Right lobe of liver (tissue), 6 donors: ENCODE measurements around the gene DEPDC5. TPM values are rescaled to one million over a fixed set of nuclear protein-coding genes. Genes with fewer than 3 reads are reported as not detected.

ENCODE experiments used
- ATAC-seq, 4 donors: fragments of 200-7000 bp; cut with Tn5 transposase; one replicate each; pipeline ENCODE4 v1.9.1; 2020; ENCODE audit warnings: mild to moderate bottlenecking in 4 of 4, moderate library complexity in 4 of 4
- DNase-seq, 3 donors: peaks; one replicate each; pipeline ENCODE4 v3.0.0-alpha.2; 2020
- H3K27ac ChIP-seq, 3 donors: fragments of 200-600 bp; one replicate each; pipeline ENCODE4 v1.8.0; 2022
- H3K27me3 ChIP-seq, 2 donors: fragments of 200-600 bp; one replicate each; pipeline ENCODE4 v1.8.0; 2022
- H3K36me3 ChIP-seq, 4 donors: fragments of 200-600 bp; sonication (generic) in 1 of 4; one replicate each; pipeline versions ENCODE4 v1.5.1 to v1.8.0; 2017 to 2022; ENCODE audit warnings: control low read depth in 1 of 4
- H3K4me1 ChIP-seq, 4 donors: fragments of 200-600 bp; sonication (generic) in 1 of 4; one replicate each; pipeline versions ENCODE4 v1.5.1 to v1.8.0; 2017 to 2022; ENCODE audit warnings: control low read depth in 1 of 4
- H3K4me3 ChIP-seq, 3 donors: fragments of 200-600 bp; one replicate each; pipeline ENCODE4 v1.8.0; 2022
- H3K9me3 ChIP-seq, 4 donors: fragments of 200-600 bp; sonication (generic) in 1 of 4; one replicate each; pipeline versions ENCODE4 v1.5.1 to v1.8.0; 2017 to 2022; ENCODE audit warnings: control low read depth in 1 of 4
- CTCF ChIP-seq, 4 donors: fragments of 200-600 bp in 3 of 4; fragments of 450-650 bp in 1 of 4; IDR thresholded peaks; one replicate each; pipeline versions ENCODE4 v1.5.1 to v1.8.0; 2016 to 2022; ENCODE audit warnings: antibody characterized with exemption in 4 of 4, mild to moderate bottlenecking in 2 of 4
- POLR2A ChIP-seq: fragments of 450-650 bp; IDR thresholded peaks from one replicate; pipeline ENCODE4 v1.6.1; 2017; ENCODE audit warnings: antibody characterized with exemption, mild to moderate bottlenecking
- WGBS: methylation state at CpG from one replicate; pipeline ENCODE4 v1.1.6; 2018; ENCODE audit warnings: low coverage, low lambda C conversion rate; ENCODE audit not compliant: insufficient coverage; ENCODE audit errors: missing lambda C conversion rate; 5-methylcytosine and 5-hydroxymethylcytosine counted together
- intact Hi-C, 2 donors: fragments of 100-400 bp; cut with DNase I; formaldehyde crosslinking; loops; one replicate each; pipeline versions ENCODE4 v1.11.2 to v1.14.1; 2022
- total RNA-seq, 6 experiments: library from RNA; depleted of rRNA in 2 of 6; stranded (reverse); fragments of >200 nt in 2 of 6; fragmentation: NEBNext Ultra II Directional in 3 of 6; extraction: Animal tissue kit (Norgen Biotek cat#: 25700) in 3 of 6; gene quantifications; one replicate each; pipeline versions ENCODE4 v1.1.0 to v1.2.4, GENCODE V29; 2016 to 2023
- donor health status: DM: no; HTN: yes; CAD: no.
- donor health status: DM: no; HTN: no; CAD: no.
- donor health status: DM: no; HTN: no; CAD: no.
- donor health status: DM: no; HTN: yes; CAD: no.
- donor health status: DM: no; HTN: yes; CAD: no.

DEPDC5 gene
- total RNA-seq, 6 experiments from 2014 or later, result 9.1 to 22.9 (median 14.6) TPM

GRCh38 chr22:31857247-31857646 is 103.4 kb downstream of the DEPDC5 start:
- no peak overlapping the region for H3K27ac ChIP-seq
- DNase-seq (no peak), ATAC-seq (no peak)
- no peak for TF ChIP-seq CTCF (IDR thresholded peaks at IDR 0.05)
- no peak overlapping the region for H3K4me3 ChIP-seq
- peaks cover 0 to 26% (median 4%) of the 10 kb centered on the region in 4 donors for H3K36me3 ChIP-seq
- no peaks in the 10 kb centered on the region for H3K27me3 ChIP-seq
- intact Hi-C loops, result no loop called here
- 80% methylated on average over 1 of the region's 9 CpGs for WGBS
- H3K9me3 ChIP-seq, result no peaks in the 10 kb centered on the region
- no peaks in the 10 kb centered on the region for H3K4me1 ChIP-seq

GRCh38 chr22:31861226-31861840 is 107.5 kb downstream of the DEPDC5 start:
- DNase-seq (no peak), ATAC-seq (no peak)
- Histone ChIP-seq H3K27me3 (no peaks in the 10 kb centered on the region), H3K4me1 (no peaks in the 10 kb centered on the region), H3K36me3 (peaks cover 0 to 25% (median 2%) of the 10 kb centered on the region in 4 donors), H3K4me3 (no peak overlapping the region), H3K9me3 (no peaks in the 10 kb centered on the region), H3K27ac (no peak overlapping the region)
- 89% methylated on average over 2 of the region's 11 CpGs for WGBS
- intact Hi-C loops, result no loop called here
- no peak for TF ChIP-seq CTCF (IDR thresholded peaks at IDR 0.05)
- TF ChIP-seq POLR2A, result no peak

- Histone ChIP-seq H3K36me3 (peaks cover 0 to 22% (median 6%) of the 10 kb centered on the region in 4 donors), H3K27ac (no peak overlapping the region), H3K4me1 (no peaks in the 10 kb centered on the region), H3K9me3 (no peaks in the 10 kb centered on the region), H3K4me3 (no peak overlapping the region), H3K27me3 (no peaks in the 10 kb centered on the region)
- DNase-seq, result no peak
- 81% methylated on average over 3 of the region's 4 CpGs for WGBS
- TF ChIP-seq POLR2A, result no peak
- TF ChIP-seq CTCF (IDR thresholded peaks at IDR 0.05), result no peak
- ATAC-seq, result no peak
- intact Hi-C loops, result no loop called here
Observed at GRCh38 chr22:31866918-31867317, 113.1 kb downstream of the DEPDC5 start.

- Histone ChIP-seq H3K4me3 (no peak overlapping the region), H3K9me3 (no peaks in the 10 kb centered on the region), H3K4me1 (no peaks in the 10 kb centered on the region), H3K27ac (no peak overlapping the region), H3K36me3 (peaks cover 0 to 29% (median 6%) of the 10 kb centered on the region in 4 donors), H3K27me3 (no peaks in the 10 kb centered on the region)
- WGBS, result 86% methylated on average over 3 of the region's 3 CpGs
- DNase-seq, result no peak
- TF ChIP-seq CTCF (IDR thresholded peaks at IDR 0.05) (no peak), POLR2A (no peak)
- intact Hi-C loops, result no loop called here
- ATAC-seq, result no peak
Observed at GRCh38 chr22:31867386-31868153, 113.8 kb downstream of the DEPDC5 start.
